HG02588 (cell line): Measurements from ENCODE around the gene COQ6.
"Not testable (repeated sequence)": the region's sequence is repeated elsewhere in the genome, so short reads cannot be mapped to it uniquely, and the experiment has no call there.

ENCODE experiments used
- ATAC-seq: cut with Tn5 transposase; IDR thresholded peaks from one replicate; pipeline ENCODE4 v1.9.1; 2021; ENCODE audit warnings: mild to moderate bottlenecking, moderate library complexity; ENCODE audit not compliant: unreplicated experiment

Gene COQ6

DNA sequence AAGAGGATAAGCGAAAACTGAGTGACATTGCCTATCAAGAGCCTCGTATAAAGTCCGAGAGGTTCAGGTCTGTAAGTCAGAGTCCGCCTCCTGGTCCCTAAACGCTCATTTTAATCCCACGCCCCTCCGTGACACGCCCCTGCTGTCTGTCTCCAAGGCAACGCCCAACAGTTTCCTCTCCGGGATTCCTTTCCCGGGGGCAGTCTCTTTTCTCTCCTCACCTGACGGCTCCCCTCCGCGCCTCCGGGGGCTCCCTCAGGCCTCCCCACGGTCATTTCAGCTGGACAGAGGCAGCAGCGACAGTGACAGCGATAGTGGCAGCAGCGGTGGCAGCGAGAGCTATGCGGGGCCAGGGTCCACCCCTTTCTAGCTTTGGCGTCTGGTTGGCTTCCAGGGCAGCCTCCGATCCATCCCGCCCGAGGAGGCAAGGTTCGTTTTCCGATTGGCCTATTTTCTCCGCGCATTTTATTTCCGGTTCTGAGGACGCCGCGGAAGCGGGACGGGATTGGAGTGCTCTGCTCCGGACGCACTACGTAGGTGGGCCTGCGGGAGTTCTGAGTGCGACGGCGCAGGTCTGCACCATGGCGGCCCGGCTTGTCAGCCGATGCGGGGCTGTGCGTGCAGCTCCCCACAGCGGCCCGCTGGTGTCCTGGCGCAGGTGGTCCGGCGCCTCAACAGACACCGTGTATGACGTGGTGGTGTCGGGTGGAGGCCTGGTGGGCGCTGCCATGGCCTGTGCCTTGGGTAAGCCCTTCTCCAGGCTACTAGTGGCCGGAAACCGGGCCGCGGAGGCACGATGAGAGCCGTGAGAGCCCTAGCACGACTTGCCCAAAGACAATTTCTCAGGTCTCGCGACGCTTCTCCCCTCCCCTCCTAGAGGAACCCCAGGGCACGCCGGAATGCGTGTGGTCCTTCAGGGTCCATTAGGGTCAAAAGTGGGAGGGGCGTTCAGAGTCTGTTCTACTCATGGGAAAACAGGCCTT lies at the start of gene COQ6, which contains the start of gene FAM161B:
TSS of gene COQ6 (plus strand) at position 551 of the 983 bp plus-strand sequence. CDS start at position 582, 31 bp downstream.
TSS of gene FAM161B (minus strand) at position 343 of the 983 bp plus-strand sequence. CDS start at position 275, 68 bp downstream.
- ATAC-seq = peak; percentile 85

- ATAC-seq = no peak
Observed at GRCh38 chr14:73903028-73903427, 47.1 kb upstream of the COQ6 start.

DNA sequence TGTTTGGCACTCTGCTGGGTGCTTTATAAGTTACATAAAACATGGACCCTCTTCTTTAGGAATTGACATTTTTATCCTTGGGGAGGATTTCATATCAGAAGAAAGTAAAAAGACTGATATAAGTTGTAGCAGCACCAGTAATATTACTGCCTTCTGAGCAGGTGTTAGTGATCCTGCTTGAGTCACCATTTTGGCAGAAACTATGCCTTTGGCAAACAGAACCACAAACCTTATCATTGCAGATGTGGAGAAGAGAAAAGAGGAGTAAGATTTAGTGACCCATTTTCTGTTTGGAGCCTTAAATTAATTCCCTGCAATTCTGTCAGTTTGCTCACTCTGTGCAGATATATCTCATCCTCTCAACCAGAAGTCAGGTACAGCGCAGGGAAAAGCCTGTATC lies 40.4 kb upstream of the COQ6 start:
- no peak for ATAC-seq

DNA sequence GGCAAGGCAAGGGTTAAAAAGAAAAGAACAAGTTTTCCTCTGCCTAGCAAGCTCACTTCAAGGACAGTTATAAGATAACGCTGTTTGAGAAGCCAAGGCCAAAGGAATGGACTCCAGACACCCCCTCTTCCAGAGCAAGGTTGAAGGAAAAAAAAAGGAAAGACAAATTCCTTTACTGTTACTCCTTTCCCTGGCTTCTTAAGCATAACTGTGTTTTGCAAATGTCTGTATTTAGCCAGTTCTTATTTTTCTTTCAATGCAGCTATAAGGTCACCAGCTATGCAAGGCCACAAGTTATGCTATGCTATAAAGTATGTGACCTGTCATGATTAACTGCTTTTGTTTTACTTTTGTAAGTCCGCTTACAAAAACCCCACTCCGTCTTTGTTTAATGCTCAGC lies 36.8 kb upstream of the COQ6 start:
- no peak for ATAC-seq

- ATAC-seq = no peak
Observed at GRCh38 chr14:73916324-73916723, 33.8 kb upstream of the COQ6 start.

DNA sequence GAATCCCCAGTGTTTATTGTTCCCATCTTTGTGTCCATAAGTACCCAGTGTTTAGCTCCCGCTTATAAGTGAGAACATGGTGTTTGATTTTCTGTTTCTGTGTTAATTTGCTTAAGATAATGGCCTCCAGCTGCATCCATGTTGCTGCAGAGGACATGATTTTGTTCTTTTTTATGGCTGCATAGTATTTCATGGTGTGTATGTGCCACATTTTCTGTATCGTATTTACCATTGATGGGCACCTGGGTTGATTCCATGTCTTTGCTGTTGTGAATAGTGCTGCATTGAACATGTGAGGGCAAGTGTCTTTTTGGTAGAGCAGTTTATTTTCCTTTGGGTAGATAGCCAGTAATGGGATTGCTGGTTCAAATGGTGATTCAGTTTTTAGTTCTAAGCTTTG lies 30.6 kb upstream of the COQ6 start:
- ATAC-seq = not testable (repeated sequence)

DNA sequence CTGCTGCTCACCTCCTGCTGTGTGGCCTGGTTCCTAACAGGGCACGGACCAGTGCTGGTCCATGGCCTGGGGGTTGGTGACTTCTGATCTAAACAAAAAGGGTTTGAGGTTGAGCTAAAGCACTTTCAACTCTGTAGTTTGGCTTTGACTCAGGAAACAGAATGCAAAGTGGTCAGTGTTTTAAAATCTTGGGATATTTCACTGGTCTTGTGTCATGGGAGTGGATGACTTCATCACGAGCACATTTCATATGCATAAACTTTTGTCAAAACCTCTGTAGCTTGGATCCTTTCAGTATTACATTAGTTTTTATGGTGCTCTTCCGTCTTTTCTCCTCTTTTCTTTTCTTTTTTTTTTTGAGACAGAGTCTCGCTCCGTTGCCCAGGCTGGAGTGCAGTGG lies 25.8 kb upstream of the COQ6 start:
- no peak for ATAC-seq

- no peak for ATAC-seq
Observed at GRCh38 chr14:73935666-73936065, 14.4 kb upstream of the COQ6 start.

GRCh38 chr14:73936548-73936947 lies 13.6 kb upstream of the COQ6 start:
- ATAC-seq = no peak

- no peak for ATAC-seq
Observed at GRCh38 chr14:73937012-73937411, 13.1 kb upstream of the COQ6 start.

GRCh38 chr14:73942180-73942579 lies 7.9 kb upstream of the COQ6 start:
- no peak for ATAC-seq

DNA sequence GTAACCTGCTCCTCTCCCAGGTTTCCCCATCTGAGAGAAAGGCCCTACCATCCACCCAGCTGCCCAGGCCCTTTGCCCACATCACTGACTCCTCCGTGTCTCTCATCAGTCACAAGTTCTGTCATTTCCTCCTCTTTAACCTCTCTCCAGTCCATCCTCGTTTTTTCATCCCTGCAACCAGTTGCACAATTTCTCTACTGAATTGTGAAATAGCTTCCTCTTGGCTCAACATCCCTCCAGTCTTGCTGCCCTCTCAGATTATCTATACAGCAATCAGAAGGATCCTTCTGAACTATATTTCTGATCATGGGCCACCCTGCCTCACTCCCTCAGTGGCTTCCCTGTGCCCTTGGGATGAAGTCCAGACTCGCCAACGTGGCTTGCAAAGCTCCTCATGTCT lies 7.0 kb upstream of the COQ6 start:
- no peak for ATAC-seq

- no peak for ATAC-seq
Observed at GRCh38 chr14:73944432-73945158, 5.5 kb upstream of the COQ6 start.

DNA sequence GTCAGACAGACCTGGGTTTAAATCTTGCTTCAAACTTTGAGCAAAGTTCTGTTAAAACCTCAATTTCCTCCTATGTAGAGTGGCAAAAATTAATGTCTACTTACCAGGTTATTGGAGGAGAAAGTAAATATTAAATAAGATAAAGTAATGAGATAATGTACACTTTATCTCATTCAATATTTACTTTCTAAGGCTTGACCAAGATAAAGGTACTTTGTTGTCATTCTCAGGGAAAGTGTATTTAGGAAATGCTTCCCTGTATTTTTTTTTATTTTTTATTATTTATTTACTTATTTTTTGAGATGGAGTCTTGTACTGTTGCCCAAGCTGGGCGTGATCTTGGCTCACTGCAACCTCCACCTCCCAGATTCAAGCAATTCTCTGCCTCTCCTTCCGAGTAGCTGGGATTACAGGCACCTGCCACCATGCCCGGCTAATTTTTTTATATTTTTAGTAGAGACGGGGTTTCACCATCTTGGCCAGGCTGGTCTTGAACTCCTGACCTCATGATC lies 4.9 kb upstream of the COQ6 start:
- no peak for ATAC-seq

DNA sequence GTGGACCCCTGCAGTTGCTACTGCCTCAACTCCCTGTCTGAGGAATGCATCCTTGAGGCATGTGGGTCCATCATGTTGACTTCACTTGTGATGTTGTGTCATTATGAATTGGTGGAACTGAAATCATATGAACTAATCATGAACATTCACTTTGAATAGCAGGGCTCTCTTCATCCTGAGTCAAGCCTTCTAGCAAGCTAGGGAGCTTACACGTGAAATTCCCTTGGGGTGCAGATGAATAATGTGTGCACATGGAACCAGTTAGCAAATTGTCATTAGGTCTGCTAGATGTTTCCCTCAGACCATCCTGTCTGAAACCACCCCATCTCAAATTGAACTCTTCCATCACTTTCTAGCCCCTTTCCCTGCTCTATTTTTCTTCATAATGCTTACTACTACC lies 3.6 kb downstream of the COQ6 start:
- ATAC-seq = no peak

DNA sequence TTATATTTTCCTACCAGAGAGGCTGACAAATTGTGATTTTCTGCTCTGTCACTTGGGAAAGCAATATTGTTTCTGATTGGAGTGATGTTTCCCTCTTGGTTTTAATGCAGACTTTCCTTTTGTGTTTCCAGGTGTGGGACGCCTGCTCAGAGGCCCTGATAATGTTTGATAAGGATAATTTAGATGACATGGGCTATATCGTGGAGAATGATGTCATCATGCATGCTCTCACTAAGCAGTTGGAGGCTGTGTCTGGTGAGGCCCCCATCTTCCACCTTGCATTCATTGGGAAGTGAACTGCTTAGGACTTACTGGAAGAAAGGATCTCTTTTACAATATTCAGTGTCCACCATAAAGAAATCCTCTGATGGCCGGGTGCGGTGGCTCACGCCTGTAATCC lies 5.6 kb downstream of the COQ6 start:
- ATAC-seq = no peak

- no peak for ATAC-seq
Observed at GRCh38 chr14:73958591-73958990, 8.5 kb downstream of the COQ6 start.

GRCh38 chr14:73961192-73961591 lies 11.1 kb downstream of the COQ6 start:
- ATAC-seq = no peak

DNA sequence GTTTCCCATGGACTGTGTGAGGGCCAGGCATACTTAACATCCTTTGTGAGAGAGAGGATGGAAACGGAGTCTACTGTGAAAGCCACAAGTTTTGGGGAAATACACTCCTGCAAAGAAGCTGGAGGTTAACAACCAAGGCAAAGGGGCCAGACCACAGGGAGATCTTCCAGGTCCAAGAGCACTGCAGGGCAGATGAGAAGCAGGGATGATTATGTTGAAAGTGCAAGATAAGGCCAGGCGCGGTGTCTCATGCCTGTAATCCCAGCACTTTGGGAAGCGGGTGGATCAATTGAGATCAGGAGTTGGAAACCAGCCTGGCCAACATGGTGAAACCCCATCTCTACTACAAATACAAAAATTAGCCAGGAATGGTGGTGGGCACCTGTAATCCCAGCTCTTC lies 15.1 kb downstream of the COQ6 start:
- no peak for ATAC-seq

DNA sequence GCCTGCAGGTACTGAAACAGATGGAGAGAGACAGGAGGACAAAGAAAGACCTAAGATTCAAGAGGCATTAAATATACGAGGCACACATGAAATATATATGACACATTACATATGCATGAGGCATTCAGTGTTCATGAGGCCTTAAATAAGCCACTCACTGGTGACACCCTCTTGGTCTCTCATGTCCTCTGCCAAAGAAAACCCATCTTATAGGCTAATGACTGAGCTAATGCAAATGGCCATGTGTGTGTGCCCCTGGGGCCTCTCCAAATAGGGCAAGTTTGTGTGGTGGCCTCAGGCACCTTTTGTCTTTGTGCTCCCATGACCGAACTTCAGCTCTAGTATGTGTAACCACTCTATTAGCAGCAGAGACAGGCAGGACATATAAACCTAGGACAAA lies 18.8 kb downstream of the COQ6 start:
- no peak for ATAC-seq

DNA sequence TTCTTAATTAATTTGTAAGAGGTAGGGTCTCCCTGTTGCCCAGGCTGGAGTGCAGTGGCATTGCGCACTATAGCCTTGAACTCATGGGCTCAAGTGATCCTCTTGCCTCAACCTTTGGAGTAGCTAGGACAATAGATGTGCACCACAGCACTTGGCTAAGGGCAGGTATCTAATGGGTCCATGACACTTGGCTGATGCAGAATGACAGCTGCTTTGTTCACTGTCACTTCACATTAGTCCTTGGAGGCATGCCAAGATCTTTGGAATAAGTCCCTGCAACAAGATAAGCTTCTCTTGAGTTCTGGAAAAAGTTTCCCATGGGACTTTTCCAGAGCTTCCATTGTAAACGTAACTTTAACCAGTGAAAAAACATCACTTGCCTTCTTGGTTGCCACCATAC lies 23.4 kb downstream of the COQ6 start:
- no peak for ATAC-seq

DNA sequence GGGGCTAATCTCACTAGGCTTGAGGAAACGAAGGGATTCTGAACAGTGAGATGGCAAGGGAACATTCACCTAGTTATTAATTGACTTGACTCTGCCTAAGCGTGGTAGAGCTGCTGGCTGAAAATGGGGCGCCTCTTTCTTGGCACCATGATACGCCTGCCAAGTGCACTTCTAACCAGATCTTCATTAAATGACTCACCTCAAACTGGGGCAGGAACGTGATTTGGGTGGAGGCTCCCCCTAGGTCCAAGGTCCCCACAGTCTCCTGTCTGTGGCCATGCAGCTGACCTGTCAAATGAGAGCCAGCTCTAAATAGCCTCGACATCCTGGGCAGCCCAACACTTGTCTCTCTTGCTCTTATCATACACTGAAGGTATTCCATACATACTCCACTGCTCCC lies 26.0 kb downstream of the COQ6 start:
- ATAC-seq = no peak
